Ovary (tissue), 3 donors: ENCODE data around the gene NRGN.

Experiments used
- CTCF ChIP-seq, 3 donors: fragments of 450-650 bp in 2 of 3; fragments of 200-600 bp in 1 of 3; IDR thresholded peaks; one replicate each; pipeline versions ENCODE4 v1.5.1 to v1.8.0; 2016 to 2022; ENCODE audit warnings: antibody characterized with exemption in 3 of 3, mild to moderate bottlenecking in 1 of 3
- EP300 ChIP-seq: sonication (generic); formaldehyde crosslinking; IDR thresholded peaks from one replicate; pipeline ENCODE4 v1.6.1; 2017; ENCODE audit warnings: antibody characterized with exemption
- POLR2A ChIP-seq: fragments of 450-650 bp; IDR thresholded peaks from one replicate; pipeline ENCODE4 v1.6.1; 2017; ENCODE audit warnings: antibody characterized with exemption, mild to moderate bottlenecking, moderate library complexity
- donor health status: DM: no; HTN: no; CAD: no.

GRCh38 chr11:124717786-124718651 lies 21.7 kb upstream of the NRGN start:
- no peak for TF ChIP-seq CTCF (IDR thresholded peaks at IDR 0.05)
- no peak for TF ChIP-seq POLR2A
- TF ChIP-seq EP300, result no peak
